ENCODE results near the gene DENND5A.
A peak's percentile ranks its signal among the peaks of the same experiment; 100 is the strongest.

DENND5A gene

DNA sequence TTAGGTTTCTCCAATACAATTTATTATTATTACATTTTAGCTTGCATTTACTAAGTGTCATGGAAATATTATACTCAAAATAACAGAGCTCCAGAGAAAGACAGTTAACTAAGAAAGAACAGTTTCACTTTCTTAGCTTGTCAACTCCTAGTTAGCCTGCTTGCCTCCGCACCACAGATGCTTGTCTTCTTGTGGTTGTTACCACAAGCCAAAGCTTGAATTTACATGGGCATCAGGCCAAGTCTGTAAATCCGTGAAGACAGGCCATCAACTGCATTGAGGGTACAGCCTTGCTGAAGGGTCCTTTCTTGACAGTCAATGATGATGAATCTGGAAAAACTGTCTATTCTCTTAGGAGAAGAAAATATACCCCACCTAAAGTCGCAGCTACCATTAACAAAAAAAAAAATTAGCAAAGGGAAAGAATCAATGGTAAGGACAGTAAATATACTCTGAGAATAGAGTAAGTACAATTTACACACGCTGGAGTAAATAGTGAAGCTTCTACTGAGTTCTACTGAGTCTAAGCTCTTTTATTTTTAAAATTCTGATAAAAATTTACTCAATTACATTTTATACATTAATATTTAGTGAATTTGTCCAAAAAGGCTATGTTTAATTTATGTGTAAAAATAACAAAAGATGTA, 15.6 kb upstream of the DENND5A start:
- no peaks in the 10 kb centered on the region for H3K4me1 ChIP-seq (ENCODE audit: control insufficient read depth, insufficient read depth, low read length)
- no peak overlapping the region for H3K9ac ChIP-seq (ENCODE audit: low read depth, low read length)
- H3K9me3 ChIP-seq (ENCODE audit: control insufficient read depth, insufficient read depth, low read length) = no peaks in the 10 kb centered on the region
- peaks cover 34% of the 10 kb centered on the region for H3K36me3 ChIP-seq (ENCODE audit: control insufficient read depth, insufficient read depth, low read length)
- no peak overlapping the region for H3K4me3 ChIP-seq (ENCODE audit: low read depth, low read length)
- no peak overlapping the region for H3K27ac ChIP-seq (ENCODE audit: low read depth, low read length)
- no peaks in the 10 kb centered on the region for H3K27me3 ChIP-seq (ENCODE audit: control insufficient read depth, insufficient read depth, low read length)

DNA sequence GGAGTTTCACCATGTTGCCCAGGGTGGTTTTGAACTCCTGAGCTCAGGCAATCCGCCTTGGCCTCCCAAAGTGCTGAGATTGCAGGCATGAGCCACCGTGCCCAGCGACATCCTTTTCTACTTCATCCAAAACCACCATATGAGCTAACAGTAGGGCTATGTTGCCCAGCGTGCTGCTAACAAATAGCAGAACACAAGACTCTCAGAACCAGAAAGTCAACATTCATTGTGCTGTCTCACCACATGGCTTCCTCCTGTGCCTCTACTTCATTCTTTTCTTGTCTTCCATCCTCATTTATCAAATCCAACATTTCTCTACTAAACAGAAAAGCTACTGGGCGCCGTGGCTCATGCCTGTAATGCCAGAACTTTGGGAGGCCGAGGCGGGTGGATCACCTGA, 12.0 kb upstream of the DENND5A start:
- Histone ChIP-seq H3K9me3 (ENCODE audit: control insufficient read depth, insufficient read depth, low read length) (no peaks in the 10 kb centered on the region), H3K4me1 (ENCODE audit: control insufficient read depth, insufficient read depth, low read length) (no peaks in the 10 kb centered on the region), H3K4me3 (ENCODE audit: low read depth, low read length) (no peak overlapping the region), H3K27me3 (ENCODE audit: control insufficient read depth, insufficient read depth, low read length) (no peaks in the 10 kb centered on the region), H3K27ac (ENCODE audit: low read depth, low read length) (no peak overlapping the region), H3K36me3 (ENCODE audit: control insufficient read depth, insufficient read depth, low read length) (peaks cover 24% of the 10 kb centered on the region), H3K9ac (ENCODE audit: low read depth, low read length) (no peak overlapping the region)

DNA sequence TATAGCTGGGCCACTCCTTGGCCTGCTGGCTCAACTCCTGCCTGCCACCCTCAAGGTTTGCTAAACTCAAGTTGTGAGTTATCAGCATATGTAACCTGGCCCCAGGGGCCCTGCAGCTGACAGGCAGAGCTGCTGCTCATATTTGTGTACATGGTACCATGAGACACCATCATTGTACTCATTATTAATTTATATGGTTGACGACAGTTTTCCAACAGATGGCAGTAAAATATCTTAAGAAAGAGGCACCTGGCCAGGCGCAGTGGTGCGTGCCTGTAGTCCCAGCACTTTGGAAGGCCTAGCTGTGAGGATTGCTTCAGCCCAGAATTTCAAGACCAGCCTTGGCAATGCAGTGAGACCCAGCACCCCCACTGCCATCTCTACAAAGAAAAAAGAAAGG, 11.4 kb upstream of the DENND5A start:
- Histone ChIP-seq H3K27me3 (ENCODE audit: control insufficient read depth, insufficient read depth, low read length) (no peaks in the 10 kb centered on the region), H3K4me3 (ENCODE audit: low read depth, low read length) (no peak overlapping the region), H3K9ac (ENCODE audit: low read depth, low read length) (no peak overlapping the region), H3K9me3 (ENCODE audit: control insufficient read depth, insufficient read depth, low read length) (no peaks in the 10 kb centered on the region), H3K27ac (ENCODE audit: low read depth, low read length) (no peak overlapping the region), H3K4me1 (ENCODE audit: control insufficient read depth, insufficient read depth, low read length) (no peaks in the 10 kb centered on the region), H3K36me3 (ENCODE audit: control insufficient read depth, insufficient read depth, low read length) (peaks cover 18% of the 10 kb centered on the region)

DNA sequence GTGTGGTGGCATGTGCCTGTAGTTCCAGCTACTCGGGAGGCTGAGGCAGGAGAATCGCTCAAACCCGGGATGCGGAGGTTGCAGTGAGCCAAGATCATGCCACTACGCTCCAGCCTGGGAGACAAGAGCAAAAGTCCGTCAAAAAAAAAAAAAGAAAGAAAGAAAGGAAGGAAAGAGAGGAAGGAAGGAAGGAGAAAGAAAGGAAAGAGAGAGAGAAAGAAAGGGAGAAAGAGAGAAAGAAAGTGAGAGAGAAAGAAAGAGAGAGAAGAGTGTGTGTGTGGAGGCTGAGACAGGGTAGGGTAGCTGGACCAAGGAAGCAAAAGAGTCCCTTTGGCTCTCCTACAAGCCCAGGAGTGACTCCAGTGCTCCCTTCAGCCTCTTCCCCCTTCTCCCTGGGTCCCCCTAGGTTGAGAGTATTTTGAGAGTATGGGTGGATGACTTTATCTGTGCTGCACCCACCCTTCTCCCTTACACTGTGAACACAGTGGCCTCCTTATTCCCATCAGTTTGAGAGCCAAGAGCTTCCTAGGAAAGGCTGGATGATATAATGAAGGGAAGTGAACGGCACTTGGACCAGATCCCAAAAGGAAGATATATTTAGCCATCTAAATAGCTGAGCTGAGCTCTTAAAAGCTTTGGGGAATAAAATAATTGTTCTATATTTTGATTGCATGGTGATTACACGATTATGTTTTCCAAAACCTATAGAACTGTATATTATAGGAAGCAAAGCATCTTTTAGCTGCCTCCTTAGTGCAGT, 9.5 kb upstream of the DENND5A start:
- Histone ChIP-seq H3K36me3 (ENCODE audit: control insufficient read depth, insufficient read depth, low read length) (no peaks in the 10 kb centered on the region), H3K4me1 (ENCODE audit: control insufficient read depth, insufficient read depth, low read length) (no peaks in the 10 kb centered on the region), H3K9me3 (ENCODE audit: control insufficient read depth, insufficient read depth, low read length) (no peaks in the 10 kb centered on the region), H3K9ac (ENCODE audit: low read depth, low read length) (no peak overlapping the region), H3K27me3 (ENCODE audit: control insufficient read depth, insufficient read depth, low read length) (no peaks in the 10 kb centered on the region), H3K4me3 (ENCODE audit: low read depth, low read length) (no peak overlapping the region), H3K27ac (ENCODE audit: low read depth, low read length) (no peak overlapping the region)

DNA sequence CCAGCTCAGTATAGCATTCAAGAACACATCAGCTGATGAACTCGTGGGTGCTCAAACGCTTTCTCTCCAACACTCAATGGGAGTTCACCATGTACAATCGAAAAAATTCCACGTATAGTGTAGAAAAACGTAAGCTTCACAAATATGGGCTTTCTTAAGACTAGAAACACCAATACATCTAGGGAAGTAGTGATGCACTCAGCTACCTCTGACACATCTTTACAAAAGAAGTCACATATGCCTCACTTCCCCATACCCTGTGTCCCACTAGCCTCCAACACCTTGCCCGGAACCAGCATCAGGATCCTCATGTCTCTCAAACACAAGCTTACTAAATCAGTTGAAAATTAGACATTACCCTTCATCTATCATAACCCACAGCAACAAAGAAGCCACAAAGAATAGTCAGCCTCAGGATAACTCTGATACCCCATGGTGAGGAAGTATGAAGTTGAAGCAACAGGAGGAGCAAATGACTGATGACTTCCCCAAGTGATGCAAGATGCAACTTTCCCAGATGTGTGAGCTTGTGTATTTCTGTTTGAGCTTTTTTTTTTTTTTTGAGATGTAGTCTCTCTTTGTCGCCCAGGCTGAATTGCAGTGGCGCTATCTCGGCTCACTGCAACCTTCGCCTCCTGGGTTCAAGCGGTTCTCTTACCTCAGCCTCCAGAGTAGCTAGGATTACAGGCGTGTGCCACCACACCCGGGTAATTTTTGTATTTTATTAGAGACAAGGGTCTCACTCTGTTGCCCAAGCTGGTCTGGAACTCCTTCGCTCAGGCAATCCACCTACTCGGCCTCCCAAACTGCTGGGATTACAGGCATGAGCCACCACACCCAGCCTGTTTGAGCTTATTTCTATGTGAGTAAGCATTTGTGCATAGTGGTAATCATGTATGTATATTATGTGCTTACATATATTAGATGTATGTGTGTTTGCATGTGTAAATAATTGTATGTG, 8.5 kb upstream of the DENND5A start:
- Histone ChIP-seq H3K9ac (ENCODE audit: low read depth, low read length) (no peak overlapping the region), H3K4me3 (ENCODE audit: low read depth, low read length) (no peak overlapping the region), H3K4me1 (ENCODE audit: control insufficient read depth, insufficient read depth, low read length) (no peaks in the 10 kb centered on the region), H3K36me3 (ENCODE audit: control insufficient read depth, insufficient read depth, low read length) (no peaks in the 10 kb centered on the region), H3K27ac (ENCODE audit: low read depth, low read length) (no peak overlapping the region), H3K27me3 (ENCODE audit: control insufficient read depth, insufficient read depth, low read length) (no peaks in the 10 kb centered on the region), H3K9me3 (ENCODE audit: control insufficient read depth, insufficient read depth, low read length) (no peaks in the 10 kb centered on the region)

DNA sequence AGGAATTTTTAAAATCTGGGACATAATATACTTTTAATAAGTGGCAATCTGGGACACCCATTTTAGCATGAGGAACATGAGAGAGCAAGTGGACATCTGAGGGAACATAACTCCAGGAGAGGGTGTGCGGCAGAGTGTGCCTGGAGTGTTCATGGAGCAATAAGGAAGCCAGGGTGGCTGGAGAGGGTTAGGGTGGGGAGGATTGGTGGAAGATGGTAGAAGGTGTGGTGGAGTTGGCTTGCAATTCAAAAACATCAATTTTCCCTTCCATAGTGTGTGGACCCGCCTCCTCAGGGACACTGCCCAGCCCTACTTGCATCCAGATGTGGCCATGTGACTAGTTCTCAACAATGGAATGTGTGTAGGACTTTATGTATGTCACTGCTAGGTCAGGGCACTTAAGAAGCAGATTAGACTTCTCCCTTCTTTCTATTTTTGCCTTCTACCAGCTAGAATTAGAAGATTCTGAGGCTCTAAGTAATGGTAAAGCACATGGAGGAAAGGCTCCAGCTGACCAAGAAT, 4.4 kb upstream of the DENND5A start:
- Histone ChIP-seq H3K27ac (ENCODE audit: low read depth, low read length) (no peak overlapping the region), H3K9me3 (ENCODE audit: control insufficient read depth, insufficient read depth, low read length) (no peaks in the 10 kb centered on the region)

DNA sequence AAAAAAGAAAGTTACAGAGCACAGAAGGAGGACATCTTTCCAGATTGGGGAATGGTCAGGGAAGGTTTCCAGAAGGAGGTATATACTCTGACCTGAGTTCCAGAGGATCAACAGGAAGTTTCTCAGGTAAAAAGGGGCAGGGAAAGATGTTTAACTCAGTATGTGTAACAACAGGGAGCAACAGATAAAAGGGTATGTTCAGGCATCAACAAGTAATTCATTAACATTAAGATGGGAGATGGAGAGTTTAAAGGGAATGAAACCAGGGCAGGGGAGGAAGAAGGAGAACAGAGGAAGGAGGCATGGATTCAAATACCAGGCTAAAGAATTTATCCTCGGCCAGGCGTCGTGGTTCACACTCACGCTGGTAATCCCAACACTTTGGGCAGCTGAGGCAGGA, 2.5 kb upstream of the DENND5A start:
- H3K4me1 ChIP-seq (ENCODE audit: control insufficient read depth, insufficient read depth, low read length) = peaks cover 16% of the 10 kb centered on the region
- H3K36me3 ChIP-seq (ENCODE audit: control insufficient read depth, insufficient read depth, low read length) = no peaks in the 10 kb centered on the region
- H3K27me3 ChIP-seq (ENCODE audit: control insufficient read depth, insufficient read depth, low read length) = no peaks in the 10 kb centered on the region; the same call in 1 of the 2 replicates
- peak overlapping the region; percentile 62 for H3K27ac ChIP-seq (ENCODE audit: low read depth, low read length)
- no peaks in the 10 kb centered on the region for H3K9me3 ChIP-seq (ENCODE audit: control insufficient read depth, insufficient read depth, low read length)
- no peak overlapping the region for H3K4me3 ChIP-seq (ENCODE audit: low read depth, low read length)
- H3K9ac ChIP-seq (ENCODE audit: low read depth, low read length) = no peak overlapping the region

More for the DNA sequence above, 4.4 kb upstream of the DENND5A start:
- Histone ChIP-seq H3K36me3 (ENCODE audit: control insufficient read depth, insufficient read depth, low read length) (no peaks in the 10 kb centered on the region), H3K27me3 (ENCODE audit: control insufficient read depth, insufficient read depth, low read length) (no peaks in the 10 kb centered on the region; the same call in 1 of the 2 replicates), H3K9ac (ENCODE audit: low read depth, low read length) (no peak overlapping the region), H3K4me3 (ENCODE audit: low read depth, low read length) (no peak overlapping the region), H3K4me1 (ENCODE audit: control insufficient read depth, insufficient read depth, low read length) (peaks cover 13% of the 10 kb centered on the region; the same call in 1 of the 2 replicates)

DNA sequence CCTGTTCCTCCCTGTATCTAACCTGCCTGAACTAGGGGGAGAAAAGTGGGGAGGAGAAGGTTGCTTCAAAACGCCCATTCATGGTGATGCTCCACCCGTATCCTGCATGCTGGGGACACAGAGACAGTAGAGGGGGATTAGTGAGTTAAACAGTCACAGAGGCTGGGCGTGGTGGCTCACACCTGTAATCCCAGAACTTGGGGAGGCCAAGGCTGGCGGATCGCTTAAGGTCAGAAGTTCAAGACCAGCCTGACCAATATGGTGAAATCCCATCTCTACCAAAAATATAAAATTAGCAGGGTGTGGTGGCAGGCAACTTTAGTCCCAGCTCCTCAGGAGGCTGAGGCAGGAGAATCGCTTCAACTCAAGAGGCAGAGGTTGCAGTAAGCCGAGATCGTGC, 1.8 kb upstream of the DENND5A start:
- Histone ChIP-seq H3K27me3 (ENCODE audit: control insufficient read depth, insufficient read depth, low read length) (no peaks in the 10 kb centered on the region; the same call in 1 of the 2 replicates), H3K4me3 (ENCODE audit: low read depth, low read length) (no peak overlapping the region), H3K9ac (ENCODE audit: low read depth, low read length) (no peak overlapping the region), H3K27ac (ENCODE audit: low read depth, low read length) (no peak overlapping the region), H3K9me3 (ENCODE audit: control insufficient read depth, insufficient read depth, low read length) (no peaks in the 10 kb centered on the region), H3K36me3 (ENCODE audit: control insufficient read depth, insufficient read depth, low read length) (no peaks in the 10 kb centered on the region), H3K4me1 (ENCODE audit: control insufficient read depth, insufficient read depth, low read length) (peaks cover 16% of the 10 kb centered on the region)

DNA sequence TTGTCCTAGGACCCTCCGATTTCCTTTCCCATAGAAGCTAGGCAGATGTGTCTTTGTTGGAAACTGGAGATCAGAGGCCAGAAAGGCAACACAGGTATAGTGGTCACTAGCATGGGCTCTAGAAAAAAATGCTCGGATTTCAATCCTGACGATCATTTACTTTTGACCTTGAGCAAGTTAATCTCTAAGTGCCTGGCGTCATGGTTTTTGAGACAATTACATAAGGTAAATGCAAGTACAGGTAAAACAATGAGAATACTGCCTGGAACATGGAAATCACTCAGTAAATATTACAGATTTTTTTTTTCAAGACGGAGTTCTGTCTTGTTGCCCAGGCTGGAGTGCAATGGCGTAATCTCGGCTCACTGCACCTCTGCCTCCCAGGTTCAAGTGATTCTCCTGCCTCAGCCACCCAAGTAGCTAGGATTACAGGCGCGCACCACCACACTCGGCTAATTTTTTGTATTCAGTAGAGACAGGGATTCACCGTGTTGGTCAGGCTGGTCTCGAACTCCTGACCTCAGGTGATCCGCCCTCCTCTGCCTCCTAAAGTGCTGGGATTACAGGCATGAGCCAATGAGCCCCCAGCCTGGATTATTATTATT, 1.1 kb upstream of the DENND5A start:
- Histone ChIP-seq H3K4me3 (ENCODE audit: low read depth, low read length) (peak overlapping the region; percentile 72; the same call in 1 of the 2 replicates), H3K9ac (ENCODE audit: low read depth, low read length) (peak overlapping the region; percentile 90; the same call in 1 of the 2 replicates), H3K27me3 (ENCODE audit: control insufficient read depth, insufficient read depth, low read length) (no peaks in the 10 kb centered on the region; the same call in 1 of the 2 replicates), H3K4me1 (ENCODE audit: control insufficient read depth, insufficient read depth, low read length) (peaks cover 16% of the 10 kb centered on the region), H3K9me3 (ENCODE audit: control insufficient read depth, insufficient read depth, low read length) (no peaks in the 10 kb centered on the region), H3K27ac (ENCODE audit: low read depth, low read length) (peak overlapping the region; percentile 81), H3K36me3 (ENCODE audit: control insufficient read depth, insufficient read depth, low read length) (no peaks in the 10 kb centered on the region)

Measured in HUES48 (cell line).